HG03432 (cell line): ENCODE data around the gene PSMD11.

Experiments used
- ATAC-seq: cut with Tn5 transposase; IDR thresholded peaks from one replicate; pipeline ENCODE4 v1.9.1; 2021; ENCODE audit warnings: mild to moderate bottlenecking, moderate library complexity; ENCODE audit not compliant: unreplicated experiment

PSMD11 gene

GRCh38 chr17:32529604-32530003 lies 85.3 kb downstream of the PSMD11 start:
- no peak for ATAC-seq
